Vagina (tissue), 2 donors: Measurements from ENCODE around the gene SS18L1.

Experiments used
- CTCF ChIP-seq, 3 experiments: fragments of 450-650 bp in 2 of 3; fragments of 200-600 bp in 1 of 3; sonication (generic) in 1 of 3; IDR thresholded peaks; one replicate each; pipeline ENCODE4 v1.5.1; 2017 to 2019; ENCODE audit warnings: antibody characterized with exemption in 3 of 3, mild to moderate bottlenecking in 2 of 3, moderate library complexity in 2 of 3
- POLR2A ChIP-seq, 2 donors: fragments of 450-650 bp; IDR thresholded peaks; one replicate each; pipeline ENCODE4 v1.6.1; 2017; ENCODE audit warnings: antibody characterized with exemption in 2 of 2, mild to moderate bottlenecking in 2 of 2, moderate library complexity in 2 of 2

GRCh38 chr20:62126141-62126540 is 17.4 kb upstream of the SS18L1 start:
- TF ChIP-seq CTCF (IDR thresholded peaks at IDR 0.05) (no peak), POLR2A (IDR thresholded peaks at IDR 0.05) (no peak)
